ENCODE data around the gene HS3ST3B1.
A peak's percentile ranks its signal among the peaks of the same experiment; 100 is the strongest.

Gene HS3ST3B1

GRCh38 chr17:14334276-14334840 lies 33.5 kb downstream of the HS3ST3B1 start:
- no peak overlapping the region for H3K4me3 ChIP-seq (ENCODE audit: low read depth, low read length)
- TF ChIP-seq CTCF (conservative IDR thresholded peaks at IDR 0.05; ENCODE audit: low read depth, low read length), result no peak
- peak; percentile 70 for DNase-seq (ENCODE audit: low read depth)

GRCh38 chr17:14334919-14335318 lies 34.0 kb downstream of the HS3ST3B1 start:
- no peak for TF ChIP-seq CTCF (conservative IDR thresholded peaks at IDR 0.05; ENCODE audit: low read depth, low read length)
- H3K4me3 ChIP-seq (ENCODE audit: low read depth, low read length), result no peak overlapping the region
- no peak for DNase-seq (ENCODE audit: low read depth)

- DNase-seq (ENCODE audit: low read depth), result no peak
- no peak overlapping the region for H3K4me3 ChIP-seq (ENCODE audit: low read depth, low read length)
- TF ChIP-seq CTCF (conservative IDR thresholded peaks at IDR 0.05; ENCODE audit: low read depth, low read length), result no peak
Measured at GRCh38 chr17:14336418-14336817, 35.5 kb downstream of the HS3ST3B1 start.

GRCh38 chr17:14337596-14338079 lies 36.8 kb downstream of the HS3ST3B1 start:
- TF ChIP-seq CTCF (conservative IDR thresholded peaks at IDR 0.05; ENCODE audit: low read depth, low read length), result no peak
- no peak for DNase-seq (ENCODE audit: low read depth)
- H3K4me3 ChIP-seq (ENCODE audit: low read depth, low read length), result no peak overlapping the region

- no peak for DNase-seq (ENCODE audit: low read depth)
- no peak overlapping the region for H3K4me3 ChIP-seq (ENCODE audit: low read depth, low read length)
- no peak for TF ChIP-seq CTCF (conservative IDR thresholded peaks at IDR 0.05; ENCODE audit: low read depth, low read length)
Measured at GRCh38 chr17:14340857-14341754, 40.2 kb downstream of the HS3ST3B1 start.

GRCh38 chr17:14341866-14342265 lies 41.0 kb downstream of the HS3ST3B1 start:
- DNase-seq (ENCODE audit: low read depth), result no peak
- no peak overlapping the region for H3K4me3 ChIP-seq (ENCODE audit: low read depth, low read length)
- no peak for TF ChIP-seq CTCF (conservative IDR thresholded peaks at IDR 0.05; ENCODE audit: low read depth, low read length)
